Effector memory CD4-positive, alpha-beta T cell (primary cell): ENCODE results near the gene RBM4B.
"Not testable (repeated sequence)": the region's sequence is repeated elsewhere in the genome, so short reads cannot be mapped to it uniquely, and the experiment has no call there.

Experiments used
- DNase-seq, 3 donors: peaks; one replicate each; pipeline ENCODE4 v3.0.0-alpha.2; 2020
- H3K27ac ChIP-seq: 2 replicates; pipeline ENCODE4 v1.7.0; 2013; ENCODE audit warnings: mild to moderate bottlenecking, low read length, moderate library complexity; ENCODE audit not compliant: insufficient read depth, poor library complexity, severe bottlenecking
- H3K27me3 ChIP-seq: replicated peaks from 2 replicates; pipeline ENCODE4 v1.7.0; 2013; ENCODE audit warnings: mild to moderate bottlenecking, low read length; ENCODE audit not compliant: insufficient read depth, control insufficient read depth, poor library complexity, severe bottlenecking
- H3K36me3 ChIP-seq: 2 replicates; pipeline ENCODE4 v1.7.0; 2013; ENCODE audit warnings: mild to moderate bottlenecking, low read length, moderate library complexity; ENCODE audit not compliant: control insufficient read depth, insufficient read depth
- H3K4me1 ChIP-seq: 2 replicates; pipeline ENCODE4 v1.7.0; 2013; ENCODE audit warnings: low read length, mild to moderate bottlenecking; ENCODE audit not compliant: control insufficient read depth, insufficient read depth, poor library complexity, severe bottlenecking
- H3K4me3 ChIP-seq: 2 replicates; pipeline ENCODE4 v1.7.0; 2013; ENCODE audit warnings: low read length, low read depth, mild to moderate bottlenecking; ENCODE audit not compliant: insufficient read depth, poor library complexity, severe bottlenecking
- H3K9me3 ChIP-seq: 2 replicates; pipeline ENCODE4 v1.7.0; 2013; ENCODE audit warnings: mild to moderate bottlenecking, low read length, moderate library complexity; ENCODE audit not compliant: control insufficient read depth

RBM4B gene

DNA sequence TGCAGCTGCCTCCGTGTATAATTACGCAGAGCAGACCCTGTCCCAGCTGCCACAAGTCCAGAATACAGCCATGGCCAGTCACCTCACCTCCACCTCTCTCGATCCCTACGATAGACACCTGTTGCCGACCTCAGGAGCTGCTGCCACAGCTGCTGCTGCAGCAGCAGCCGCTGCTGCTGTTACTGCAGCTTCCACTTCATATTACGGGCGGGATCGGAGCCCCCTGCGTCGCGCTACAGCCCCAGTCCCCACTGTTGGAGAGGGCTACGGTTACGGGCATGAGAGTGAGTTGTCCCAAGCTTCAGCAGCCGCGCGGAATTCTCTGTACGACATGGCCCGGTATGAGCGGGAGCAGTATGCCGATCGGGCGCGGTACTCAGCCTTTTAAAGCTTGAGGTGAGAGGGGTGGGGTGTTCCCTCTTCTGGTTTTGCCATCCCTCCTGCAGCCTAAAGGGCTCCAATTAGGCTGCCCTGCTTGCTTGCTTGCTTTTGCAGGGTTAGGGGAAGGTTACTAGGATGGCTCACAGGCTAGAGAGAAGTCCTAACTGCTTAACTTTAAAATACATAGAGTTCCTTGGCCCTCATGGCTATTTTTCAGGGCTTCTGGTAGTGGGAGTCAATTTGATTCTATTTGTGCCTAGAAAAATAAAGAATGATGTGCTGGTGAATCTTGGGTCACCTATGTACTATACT lies 33.8 kb downstream of the RBM4B start:
- peaks cover 46% of the 10 kb centered on the region for H3K4me1 ChIP-seq
- DNase-seq, result no peak
- H3K4me3 ChIP-seq, result no peak overlapping the region
- no peaks in the 10 kb centered on the region for H3K27me3 ChIP-seq
- H3K9me3 ChIP-seq, result no peaks in the 10 kb centered on the region
- no peak overlapping the region for H3K27ac ChIP-seq
- peaks cover 76% of the 10 kb centered on the region for H3K36me3 ChIP-seq

DNA sequence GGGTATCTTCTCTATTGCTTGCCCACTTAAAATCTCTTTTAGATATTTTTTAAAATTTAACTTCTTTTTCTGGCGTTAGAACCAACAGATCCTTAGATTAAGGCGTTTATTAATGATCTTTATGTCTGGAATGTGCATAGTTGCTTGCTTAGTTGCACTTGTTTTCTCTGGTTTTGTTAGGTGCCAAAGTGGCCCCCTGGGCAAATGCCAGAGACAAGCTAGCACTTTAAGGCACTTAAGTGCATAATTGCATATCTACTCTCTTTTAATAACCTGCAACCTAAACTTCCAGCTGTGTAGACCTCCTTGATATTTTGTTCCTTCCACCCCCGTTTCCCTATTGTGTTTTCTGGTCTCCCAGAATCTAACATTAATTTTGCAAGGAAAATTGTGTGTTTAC lies 35.9 kb downstream of the RBM4B start:
- no peaks in the 10 kb centered on the region for H3K27me3 ChIP-seq
- H3K9me3 ChIP-seq, result no peaks in the 10 kb centered on the region
- DNase-seq, result no peak
- no peak overlapping the region for H3K27ac ChIP-seq
- peak overlapping the region; percentile 27 for H3K4me3 ChIP-seq
- peaks cover 54% of the 10 kb centered on the region for H3K4me1 ChIP-seq
- H3K36me3 ChIP-seq, result peaks cover 63% of the 10 kb centered on the region

GRCh38 chr11:66639814-66640340 lies 37.8 kb downstream of the RBM4B start:
- Histone ChIP-seq H3K4me1 (peaks cover 48% of the 10 kb centered on the region), H3K27ac (peak overlapping the region; percentile 91), H3K36me3 (peaks cover 43% of the 10 kb centered on the region), H3K4me3 (peak overlapping the region; percentile 84)
- not testable (repeated sequence) for H3K9me3 ChIP-seq, DNase-seq, H3K27me3 ChIP-seq

DNA sequence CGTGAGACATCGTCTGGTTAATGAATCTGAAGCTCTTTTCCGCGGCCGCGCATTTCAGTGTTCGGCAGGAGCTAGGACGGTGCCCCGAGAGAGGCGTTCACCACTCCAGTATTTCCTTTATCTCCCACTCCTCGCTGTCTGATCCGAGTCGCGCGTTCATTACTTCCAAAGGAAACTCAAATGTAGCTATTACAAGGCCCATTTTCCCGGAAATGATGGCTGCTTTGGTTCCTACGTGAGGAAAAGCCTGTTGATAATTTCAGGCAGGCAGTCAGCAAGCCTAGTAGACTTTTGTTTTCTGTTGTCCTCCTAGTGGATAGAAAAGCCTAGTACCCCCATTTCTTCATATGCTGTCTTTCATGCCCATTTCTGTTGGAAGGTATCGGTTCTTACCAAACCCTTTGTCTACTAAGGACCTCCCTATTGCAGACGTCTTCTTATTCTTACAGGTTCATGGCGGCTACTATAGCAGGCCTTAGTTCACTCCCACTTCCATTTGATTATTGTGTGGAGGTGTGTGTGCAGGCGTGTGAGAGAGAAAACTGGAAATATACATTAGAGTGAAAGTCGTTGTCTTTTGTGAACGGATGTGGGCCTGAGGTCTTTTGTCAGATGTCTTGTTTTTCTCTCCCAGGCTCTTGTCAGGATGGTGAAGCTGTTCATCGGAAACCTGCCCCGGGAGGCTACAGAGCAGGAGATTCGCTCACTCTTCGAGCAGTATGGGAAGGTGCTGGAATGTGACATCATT lies 38.4 kb downstream of the RBM4B start:
- no peaks in the 10 kb centered on the region for H3K9me3 ChIP-seq
- peak overlapping the region; percentile 91 for H3K27ac ChIP-seq
- peak overlapping the region; percentile 84 for H3K4me3 ChIP-seq
- H3K27me3 ChIP-seq, result no peaks in the 10 kb centered on the region
- H3K36me3 ChIP-seq, result peaks cover 37% of the 10 kb centered on the region
- H3K4me1 ChIP-seq, result peaks cover 48% of the 10 kb centered on the region
- DNase-seq, result peak in 1 of 3 donors; percentile 27

GRCh38 chr11:66638177-66639065 lies 39.3 kb downstream of the RBM4B start, which contains the start of gene RBM4:
RBM4 (plus strand) TSS chr11:66638703; CDS start chr11:66639712, 1,009 bp downstream.
- H3K4me1 ChIP-seq, result peaks cover 42% of the 10 kb centered on the region
- DNase-seq, result peak; percentile 94 to 97 (median 96)
- H3K9me3 ChIP-seq, result no peaks in the 10 kb centered on the region
- H3K27ac ChIP-seq, result peak within 1 kb of the TSS; percentile 91
- H3K27me3 ChIP-seq, result no peaks in the 10 kb centered on the region
- peaks cover 29% of the 10 kb centered on the region for H3K36me3 ChIP-seq
- peak within 1 kb of the TSS; percentile 84 for H3K4me3 ChIP-seq

DNA sequence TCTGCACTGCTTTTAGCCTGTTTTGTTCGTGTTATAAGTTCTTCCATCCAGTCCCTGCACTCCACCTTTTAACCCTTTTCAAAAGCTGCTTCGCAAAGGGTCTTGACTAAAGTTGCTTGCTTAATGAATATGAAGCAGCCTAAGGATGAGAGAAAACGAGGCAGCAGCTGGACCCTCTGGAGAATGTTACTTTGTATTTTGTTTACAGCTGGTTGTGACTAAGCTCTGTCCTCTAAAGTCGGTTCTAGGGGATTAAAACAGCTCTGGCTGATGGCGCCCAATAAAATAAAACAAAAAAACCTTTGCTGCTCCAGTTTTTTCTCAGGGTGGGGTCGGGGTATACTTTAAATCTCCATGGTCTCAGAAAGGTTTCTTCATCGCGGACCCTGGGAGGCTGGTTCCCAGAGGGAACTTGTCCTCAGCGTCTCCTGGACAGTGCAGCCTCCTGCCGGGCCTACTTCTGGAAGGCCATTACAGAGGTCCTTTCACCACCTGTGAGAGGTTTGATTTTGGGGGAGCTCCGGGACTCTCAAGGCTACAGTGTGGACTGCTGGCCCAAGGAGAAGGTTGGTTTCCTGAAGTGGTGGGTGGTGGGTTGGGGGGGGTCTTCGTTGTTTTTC lies 40.0 kb downstream of the RBM4B start:
- Histone ChIP-seq H3K9me3 (no peaks in the 10 kb centered on the region), H3K4me3 (peak overlapping the region; percentile 31), H3K4me1 (peaks cover 38% of the 10 kb centered on the region), H3K27ac (peak overlapping the region; percentile 62), H3K27me3 (no peaks in the 10 kb centered on the region), H3K36me3 (peaks cover 24% of the 10 kb centered on the region)
- no peak for DNase-seq

- Histone ChIP-seq H3K27me3 (no peaks in the 10 kb centered on the region), H3K27ac (no peak overlapping the region), H3K4me1 (peaks cover 30% of the 10 kb centered on the region), H3K9me3 (no peaks in the 10 kb centered on the region), H3K36me3 (peaks cover 14% of the 10 kb centered on the region), H3K4me3 (no peak overlapping the region)
- no peak for DNase-seq
These were observed 41.3 kb downstream of the RBM4B start for GRCh38 chr11:66636411-66636810.

- no peaks in the 10 kb centered on the region for H3K9me3 ChIP-seq
- H3K27ac ChIP-seq, result no peak overlapping the region
- H3K4me3 ChIP-seq, result no peak overlapping the region
- H3K27me3 ChIP-seq, result no peaks in the 10 kb centered on the region
- peaks cover 10% of the 10 kb centered on the region for H3K4me1 ChIP-seq
- DNase-seq, result no peak
- H3K36me3 ChIP-seq, result peaks cover 25% of the 10 kb centered on the region
These were observed 44.7 kb downstream of the RBM4B start for GRCh38 chr11:66632952-66633351.

- Histone ChIP-seq H3K4me1 (peaks cover 4% of the 10 kb centered on the region), H3K27ac (no peak overlapping the region), H3K36me3 (peaks cover 36% of the 10 kb centered on the region), H3K4me3 (no peak overlapping the region), H3K27me3 (no peaks in the 10 kb centered on the region), H3K9me3 (no peaks in the 10 kb centered on the region)
- DNase-seq, result no peak
These were observed 45.8 kb downstream of the RBM4B start for GRCh38 chr11:66631883-66632282.
